GM21447 (cell line): Measurements from ENCODE around the gene BRINP2.

Experiments
- ATAC-seq: cut with Tn5 transposase; IDR thresholded peaks from one replicate; pipeline ENCODE4 v1.9.1; 2021; ENCODE audit not compliant: unreplicated experiment

Gene BRINP2, protein sequence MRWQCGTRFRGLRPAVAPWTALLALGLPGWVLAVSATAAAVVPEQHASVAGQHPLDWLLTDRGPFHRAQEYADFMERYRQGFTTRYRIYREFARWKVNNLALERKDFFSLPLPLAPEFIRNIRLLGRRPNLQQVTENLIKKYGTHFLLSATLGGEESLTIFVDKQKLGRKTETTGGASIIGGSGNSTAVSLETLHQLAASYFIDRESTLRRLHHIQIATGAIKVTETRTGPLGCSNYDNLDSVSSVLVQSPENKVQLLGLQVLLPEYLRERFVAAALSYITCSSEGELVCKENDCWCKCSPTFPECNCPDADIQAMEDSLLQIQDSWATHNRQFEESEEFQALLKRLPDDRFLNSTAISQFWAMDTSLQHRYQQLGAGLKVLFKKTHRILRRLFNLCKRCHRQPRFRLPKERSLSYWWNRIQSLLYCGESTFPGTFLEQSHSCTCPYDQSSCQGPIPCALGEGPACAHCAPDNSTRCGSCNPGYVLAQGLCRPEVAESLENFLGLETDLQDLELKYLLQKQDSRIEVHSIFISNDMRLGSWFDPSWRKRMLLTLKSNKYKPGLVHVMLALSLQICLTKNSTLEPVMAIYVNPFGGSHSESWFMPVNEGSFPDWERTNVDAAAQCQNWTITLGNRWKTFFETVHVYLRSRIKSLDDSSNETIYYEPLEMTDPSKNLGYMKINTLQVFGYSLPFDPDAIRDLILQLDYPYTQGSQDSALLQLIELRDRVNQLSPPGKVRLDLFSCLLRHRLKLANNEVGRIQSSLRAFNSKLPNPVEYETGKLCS

DNA sequence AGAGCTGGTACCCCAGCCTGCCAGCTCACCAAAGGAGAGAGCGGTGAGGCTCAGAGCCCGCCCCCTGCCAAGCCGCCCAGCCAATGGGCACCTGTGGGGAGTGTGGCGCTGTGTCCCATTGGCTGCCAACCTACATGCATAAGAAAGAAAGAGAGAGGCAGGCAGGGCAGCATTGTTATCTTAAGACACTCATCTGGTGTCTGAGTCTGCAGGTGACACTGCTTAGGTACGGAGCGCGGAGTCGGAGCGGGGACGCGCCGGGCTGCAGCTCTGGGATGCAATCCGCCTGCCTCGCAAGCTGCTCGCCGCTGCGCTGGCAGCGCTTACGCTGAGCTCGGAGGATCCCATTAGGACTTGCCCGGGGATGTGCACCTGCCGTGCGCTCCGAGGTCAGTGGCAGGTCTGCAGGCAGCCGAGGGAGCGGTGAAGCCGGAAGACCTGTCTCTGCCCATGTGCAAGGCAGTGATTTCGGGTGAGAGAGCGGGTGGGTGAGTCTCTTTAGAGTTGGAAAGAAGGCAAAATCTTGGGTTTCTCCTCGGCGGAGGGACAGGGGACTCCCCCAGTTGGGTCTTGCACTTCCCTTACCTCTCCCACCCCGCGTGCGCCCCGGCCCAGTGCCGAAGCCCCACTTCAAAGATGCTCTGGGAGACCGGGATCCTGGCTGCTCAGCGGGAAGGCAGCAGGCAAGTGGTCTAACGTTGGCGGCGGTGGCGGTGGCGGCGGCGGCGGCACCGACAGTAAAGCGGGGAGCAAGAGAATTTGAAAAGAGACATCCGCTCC is at the start of gene BRINP2:
Gene BRINP2, plus strand, starts transcription at position 203 of the 780 bp plus-strand sequence. CDS start 58,919 bp downstream, outside the sequence.
- peak; percentile 63 for ATAC-seq

- no peak for ATAC-seq
Observed at GRCh38 chr1:177122461-177123251, 48.1 kb upstream of the BRINP2 start.

- no peak for ATAC-seq
Observed at GRCh38 chr1:177124577-177125278, 46.0 kb upstream of the BRINP2 start.

GRCh38 chr1:177126267-177126666 is 44.5 kb upstream of the BRINP2 start:
- no peak for ATAC-seq

DNA sequence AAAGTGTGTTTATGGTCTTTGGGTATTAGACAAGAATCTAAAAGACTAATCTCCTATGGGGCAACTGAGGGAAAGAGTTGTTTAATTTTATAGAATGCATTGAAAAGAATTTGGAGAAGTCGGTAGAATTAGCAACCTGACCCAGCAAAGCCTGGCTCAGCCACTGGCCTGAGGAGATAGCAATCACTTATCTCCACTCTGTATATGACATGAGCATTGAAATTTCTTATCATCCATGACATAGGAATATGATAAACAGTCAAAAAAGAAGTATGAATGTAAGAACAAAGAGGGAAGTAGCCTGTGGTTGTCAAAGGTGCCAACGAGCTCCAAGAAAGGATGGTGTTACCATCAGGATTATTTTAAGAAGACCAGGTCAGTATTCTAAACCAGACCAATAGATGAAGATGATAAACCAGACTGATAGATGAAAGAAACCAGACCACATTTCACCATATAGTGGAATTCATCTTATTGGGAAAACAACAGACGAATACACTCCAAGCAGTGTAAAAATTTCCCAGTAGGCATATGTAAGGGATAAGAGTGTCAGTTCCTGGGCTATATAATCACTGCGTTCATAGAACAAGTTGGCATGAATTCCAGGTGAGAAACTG is 42.0 kb upstream of the BRINP2 start:
- ATAC-seq: no peak

GRCh38 chr1:177130451-177130945 is 40.3 kb upstream of the BRINP2 start:
- ATAC-seq: no peak

- no peak for ATAC-seq
Observed at GRCh38 chr1:177131723-177132122, 39.0 kb upstream of the BRINP2 start.

DNA sequence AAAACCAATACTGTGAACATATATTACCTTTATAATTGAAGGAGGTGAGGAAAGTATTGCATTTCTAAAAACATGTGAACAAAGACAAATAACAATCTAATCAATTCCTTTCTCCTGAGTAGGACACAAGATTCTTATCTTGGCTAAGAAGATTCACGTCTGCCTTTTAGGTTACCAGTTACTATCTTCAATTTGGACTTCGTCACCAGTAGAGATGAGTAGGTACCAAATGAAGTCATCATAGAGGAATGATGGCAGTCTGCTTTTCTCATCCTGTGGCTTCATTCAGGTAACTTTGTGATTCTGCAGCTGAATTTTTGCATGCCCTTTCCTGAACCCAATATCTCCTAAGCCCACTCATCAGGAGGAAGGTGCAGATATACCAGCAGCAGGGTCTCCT is 38.6 kb upstream of the BRINP2 start:
- ATAC-seq: no peak

DNA sequence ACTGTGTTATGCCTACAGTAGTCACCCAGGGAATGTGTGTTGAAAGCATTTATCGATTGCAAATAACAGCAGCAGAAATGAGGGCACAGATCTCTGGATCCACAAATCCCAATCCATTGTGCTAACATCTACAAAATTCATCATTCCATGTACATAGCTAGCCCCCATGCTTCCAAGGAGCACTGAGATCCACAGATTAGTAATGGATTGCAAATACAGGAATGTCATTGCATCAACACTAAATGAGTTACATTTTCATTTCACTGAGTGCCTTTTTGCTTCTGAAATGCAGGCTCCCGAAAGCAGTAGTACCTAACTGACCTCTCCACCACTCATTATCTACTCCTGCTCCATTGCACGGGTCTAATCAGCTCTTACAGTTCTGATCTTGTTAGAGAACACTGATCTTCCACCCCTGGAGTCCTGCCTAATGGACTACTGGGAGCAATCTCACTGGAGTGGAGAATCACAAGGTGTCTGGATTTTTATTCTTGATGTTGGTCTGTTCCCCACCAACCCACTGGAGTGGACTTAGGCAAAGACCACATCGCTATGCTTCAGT is 36.7 kb upstream of the BRINP2 start:
- ATAC-seq: no peak

- ATAC-seq: no peak
Observed at GRCh38 chr1:177135250-177135649, 35.5 kb upstream of the BRINP2 start.

- no peak for ATAC-seq
Observed at GRCh38 chr1:177137814-177138213, 32.9 kb upstream of the BRINP2 start.

DNA sequence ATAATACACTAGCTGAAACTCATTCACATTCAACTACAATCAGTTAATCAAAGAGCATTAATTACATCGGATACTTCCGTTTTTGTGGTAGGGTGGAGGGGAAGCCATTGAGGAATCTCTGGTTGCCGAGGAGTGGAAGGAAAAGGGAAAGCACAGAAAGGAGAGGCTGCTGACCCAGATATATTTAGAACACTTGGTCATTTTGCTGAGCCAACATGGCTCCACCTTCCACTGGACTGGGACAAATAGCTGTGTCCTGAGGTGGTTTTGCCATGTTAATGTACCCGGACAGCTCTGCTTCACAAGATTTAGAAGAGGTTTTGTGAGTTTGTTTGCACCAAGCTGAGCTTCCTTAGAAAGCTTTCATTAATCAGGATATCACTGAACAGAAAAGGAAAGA is 32.4 kb upstream of the BRINP2 start:
- no peak for ATAC-seq

- no peak for ATAC-seq
Observed at GRCh38 chr1:177142010-177142409, 28.7 kb upstream of the BRINP2 start.

DNA sequence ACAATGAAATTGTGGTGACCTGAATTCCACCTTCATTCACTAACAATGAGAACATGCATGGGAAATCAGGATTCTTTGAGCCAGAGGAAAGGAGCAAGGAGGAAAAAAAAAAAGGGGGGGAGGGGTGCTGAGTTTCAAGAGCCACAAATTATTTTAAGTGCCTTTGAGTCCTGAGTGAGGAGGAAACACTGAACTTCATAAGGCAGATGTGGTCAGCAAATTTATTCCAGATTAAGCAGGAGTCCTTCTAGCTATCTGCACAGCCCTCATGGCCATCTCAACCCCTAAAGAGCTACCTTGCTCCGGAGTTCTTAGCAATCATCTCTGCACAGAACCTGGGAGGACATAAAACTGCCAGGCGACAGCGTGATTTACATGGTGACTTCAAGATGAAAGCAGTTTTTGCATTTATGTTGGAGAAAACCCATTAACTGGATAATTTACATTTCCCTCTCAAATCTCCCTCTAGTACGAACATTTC is 27.9 kb upstream of the BRINP2 start:
- ATAC-seq: no peak

GRCh38 chr1:177145106-177146070 is 25.4 kb upstream of the BRINP2 start:
- ATAC-seq: no peak

DNA sequence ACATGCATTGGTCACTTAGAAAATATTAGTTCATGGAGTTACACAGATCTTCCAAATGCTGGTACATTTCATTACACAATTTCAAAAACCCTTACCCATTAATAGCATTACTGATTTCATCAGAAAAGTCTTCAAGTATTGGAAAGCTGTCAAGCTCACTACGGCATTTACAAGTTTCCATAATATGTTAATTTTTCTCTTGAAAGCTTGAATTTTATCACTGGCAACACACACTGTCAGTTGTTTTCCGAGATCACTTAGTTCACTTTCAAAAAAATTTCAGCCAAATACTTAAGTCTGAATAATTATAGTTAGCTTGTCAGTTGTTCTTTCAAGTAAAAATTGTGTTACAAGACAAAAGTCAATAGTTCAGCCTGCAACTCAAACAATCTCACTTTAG is 24.3 kb upstream of the BRINP2 start:
- ATAC-seq: no peak

DNA sequence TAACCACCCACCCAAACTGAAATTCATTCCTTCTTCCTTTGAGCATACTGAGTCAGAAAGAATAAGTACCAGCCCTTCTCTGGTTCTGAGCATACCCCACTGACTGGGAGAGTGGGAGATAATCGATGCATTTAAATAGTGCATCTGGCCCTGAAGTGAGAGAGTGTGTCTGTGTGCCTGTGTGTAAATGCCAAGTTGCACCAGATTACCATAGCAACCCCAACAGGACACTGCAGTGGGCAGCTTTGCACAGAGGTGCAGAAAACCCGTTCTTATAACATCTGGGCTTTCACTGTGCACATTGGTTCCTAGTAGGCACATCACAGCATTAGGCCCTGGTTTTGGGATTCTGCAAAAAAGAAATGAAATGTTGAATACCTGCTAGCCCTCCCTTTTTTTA is 8.5 kb upstream of the BRINP2 start:
- ATAC-seq: no peak
